H9 (cell line): ENCODE results near the gene WDR44. TPM values are rescaled to one million over a fixed set of nuclear protein-coding genes. Genes with fewer than 3 reads are reported as not detected.

Experiments
- DNase-seq: peaks from one replicate; pipeline ENCODE4 v3.0.0-alpha.2; 2017
- H2AFZ ChIP-seq: one replicate; pipeline ENCODE4 v1.6.1; 2013; ENCODE audit warnings: mild to moderate bottlenecking, low read length, control low read depth, moderate library complexity
- H2AK5ac ChIP-seq: 2 replicates; pipeline ENCODE4 v1.6.1; 2013; ENCODE audit warnings: low read length, control low read depth, mixed read lengths; ENCODE audit not compliant: insufficient read length
- H2BK120ac ChIP-seq: one replicate; pipeline ENCODE4 v1.6.1; 2013; ENCODE audit warnings: low read depth, mild to moderate bottlenecking, low read length, control low read depth, inconsistent platforms; ENCODE audit not compliant: poor library complexity, severe bottlenecking
- H2BK12ac ChIP-seq: 2 replicates; pipeline ENCODE4 v1.6.1; 2013; ENCODE audit warnings: low read length, control low read depth, mixed read lengths, low read depth; ENCODE audit not compliant: insufficient read length
- H2BK15ac ChIP-seq: 2 replicates; pipeline ENCODE4 v1.6.1; 2013; ENCODE audit warnings: low read depth, low read length, control low read depth
- H2BK20ac ChIP-seq: one replicate; pipeline ENCODE4 v1.6.1; 2013; ENCODE audit warnings: low read depth, mild to moderate bottlenecking, low read length, control low read depth, inconsistent platforms; ENCODE audit not compliant: poor library complexity, severe bottlenecking
- H2BK5ac ChIP-seq: 2 replicates; pipeline ENCODE4 v1.6.1; 2013; ENCODE audit warnings: low read length, control low read depth, mixed read lengths; ENCODE audit not compliant: insufficient read length
- H3K14ac ChIP-seq: 2 replicates; pipeline ENCODE4 v1.6.1; 2013; ENCODE audit warnings: low read length, control low read depth; ENCODE audit not compliant: insufficient read depth
- H3K18ac ChIP-seq: 2 replicates; pipeline ENCODE4 v1.6.1; 2013; ENCODE audit warnings: low read depth, mild to moderate bottlenecking, mixed read lengths, low read length, control low read depth; ENCODE audit not compliant: insufficient read length
- H3K23ac ChIP-seq: 2 replicates; pipeline ENCODE4 v1.6.1; 2013; ENCODE audit warnings: low read length, control low read depth, mixed read lengths, low read depth; ENCODE audit not compliant: insufficient read length
- H3K23me2 ChIP-seq: 2 replicates; pipeline ENCODE4 v1.6.1; 2013; ENCODE audit warnings: low read depth, mild to moderate bottlenecking, mixed read lengths, low read length, control low read depth; ENCODE audit not compliant: insufficient read length, poor library complexity, severe bottlenecking
- H3K27ac ChIP-seq: 2 replicates; pipeline ENCODE4 v1.5.1; 2013; ENCODE audit warnings: low read length, control low read depth, mixed read lengths, low read depth; ENCODE audit not compliant: insufficient read length
- H3K27me3 ChIP-seq: 2 replicates; pipeline ENCODE4 v1.6.1; 2013; ENCODE audit warnings: low read length, control low read depth, inconsistent platforms; ENCODE audit not compliant: insufficient read depth
- H3K4ac ChIP-seq: 2 replicates; pipeline ENCODE4 v1.6.1; 2013; ENCODE audit warnings: low read depth, mild to moderate bottlenecking, control low read depth, inconsistent platforms, low read length, moderate library complexity
- H3K4me1 ChIP-seq: 2 replicates; pipeline ENCODE4 v1.6.1; 2013; ENCODE audit warnings: low read length, control low read depth, inconsistent platforms; ENCODE audit not compliant: insufficient read depth
- H3K4me2 ChIP-seq: 2 replicates; pipeline ENCODE4 v1.6.1; 2013; ENCODE audit warnings: low read length, control low read depth, mixed read lengths; ENCODE audit not compliant: insufficient read length, insufficient read depth
- H3K56ac ChIP-seq: 2 replicates; pipeline ENCODE4 v1.6.1; 2013; ENCODE audit warnings: low read depth, mild to moderate bottlenecking, mixed read lengths, low read length, control low read depth; ENCODE audit not compliant: insufficient read length
- H3K79me1 ChIP-seq: 2 replicates; pipeline ENCODE4 v1.6.1; 2013; ENCODE audit warnings: low read depth, mild to moderate bottlenecking, moderate library complexity, low read length, control low read depth, inconsistent platforms; ENCODE audit not compliant: insufficient read depth, poor library complexity, severe bottlenecking
- H3K79me2 ChIP-seq: 2 replicates; pipeline ENCODE4 v1.6.1; 2013; ENCODE audit warnings: low read length, control low read depth, inconsistent platforms; ENCODE audit not compliant: insufficient read depth
- H3K9ac ChIP-seq: 2 replicates; pipeline ENCODE4 v1.6.1; 2013; ENCODE audit warnings: low read length, control low read depth, mixed read lengths; ENCODE audit not compliant: insufficient read length; ENCODE audit errors: extremely low read depth
- H3K9me3 ChIP-seq: one replicate; pipeline ENCODE4 v1.6.1; 2013; ENCODE audit warnings: low read depth, low read length, inconsistent platforms; ENCODE audit not compliant: control insufficient read depth
- H3T11ph ChIP-seq: one replicate; pipeline ENCODE4 v1.6.1; 2013; ENCODE audit warnings: mild to moderate bottlenecking, low read length, control low read depth, inconsistent platforms
- H4K20me1 ChIP-seq: one replicate; pipeline ENCODE4 v1.6.1; 2013; ENCODE audit not compliant: control insufficient read depth, insufficient read length, insufficient read depth
- H4K5ac ChIP-seq: 2 replicates; pipeline ENCODE4 v1.6.1; 2013; ENCODE audit warnings: low read depth, mild to moderate bottlenecking, mixed read lengths, low read length, control low read depth; ENCODE audit not compliant: insufficient read length
- H4K8ac ChIP-seq: replicated peaks from 2 replicates; pipeline ENCODE4 v1.6.1; 2013; ENCODE audit warnings: low read length, control low read depth, mixed read lengths, low read depth; ENCODE audit not compliant: insufficient read length
- H4K91ac ChIP-seq: 2 replicates; pipeline ENCODE4 v1.6.1; 2013; ENCODE audit warnings: low read depth, mild to moderate bottlenecking, moderate library complexity, mixed read lengths, low read length, control low read depth; ENCODE audit not compliant: insufficient read length
- H3K27ac Mint-ChIP-seq, 3 experiments: 2 replicates in 2 of 3; 3 replicates in 1 of 3; pipeline ENCODE4 v1.8.0; 2020 to 2021; ENCODE audit warnings: mixed read lengths in 3 of 3, mild to moderate bottlenecking in 1 of 3, moderate library complexity in 1 of 3
- H3K27me3 Mint-ChIP-seq: 2 replicates; pipeline ENCODE4 v1.8.0; 2021; ENCODE audit warnings: low read depth, mild to moderate bottlenecking, moderate library complexity, mixed read lengths
- H3K36me3 Mint-ChIP-seq, 3 experiments: 2 replicates in 2 of 3; 3 replicates in 1 of 3; pipeline ENCODE4 v1.8.0; 2020 to 2021; ENCODE audit warnings: low read depth in 3 of 3, mixed read lengths in 3 of 3; ENCODE audit not compliant: insufficient read depth in 1 of 3
- H3K4me1 Mint-ChIP-seq, 2 experiments: 2 replicates each; pipeline ENCODE4 v1.8.0; 2020; ENCODE audit warnings: mixed read lengths in 2 of 2
- H3K4me3 Mint-ChIP-seq, 2 experiments: 2 replicates in 1 of 2; 3 replicates in 1 of 2; pipeline ENCODE4 v1.8.0; 2020 to 2021; ENCODE audit warnings: mild to moderate bottlenecking in 2 of 2, mixed read lengths in 2 of 2, moderate library complexity in 1 of 2
- H3K9me3 Mint-ChIP-seq, 2 experiments: 2 replicates in 1 of 2; 3 replicates in 1 of 2; pipeline ENCODE4 v1.8.0; 2020; ENCODE audit warnings: mild to moderate bottlenecking in 2 of 2, mixed read lengths in 2 of 2, moderate library complexity in 1 of 2
- WGBS: extraction: QIAGEN DNeasy Blood & Tissue Kit; methylation state at CpG from one replicate; pipeline ENCODE4 v1.1.7; 2013; ENCODE audit warnings: missing lambda C conversion rate, low lambda C conversion rate, mixed read lengths; ENCODE audit not compliant: insufficient read length; ENCODE audit errors: extremely low coverage; 5-methylcytosine and 5-hydroxymethylcytosine counted together
- total RNA-seq: library from RNA; stranded (reverse); gene quantifications from 2 replicates; pipeline ENCODE4 v1.2.1, GENCODE V29; 2021
- TF ChIP-seq, protein P1 (sequence below): fragments of 200-600 bp; sonication (generic); conservative IDR thresholded peaks from 3 replicates; pipeline ENCODE4 v1.8.0; 2021; ENCODE audit warnings: antibody characterized with exemption, mild to moderate bottlenecking

WDR44 gene
- total RNA-seq, 1 experiment from 2014 or later: 29.6 TPM

DNA sequence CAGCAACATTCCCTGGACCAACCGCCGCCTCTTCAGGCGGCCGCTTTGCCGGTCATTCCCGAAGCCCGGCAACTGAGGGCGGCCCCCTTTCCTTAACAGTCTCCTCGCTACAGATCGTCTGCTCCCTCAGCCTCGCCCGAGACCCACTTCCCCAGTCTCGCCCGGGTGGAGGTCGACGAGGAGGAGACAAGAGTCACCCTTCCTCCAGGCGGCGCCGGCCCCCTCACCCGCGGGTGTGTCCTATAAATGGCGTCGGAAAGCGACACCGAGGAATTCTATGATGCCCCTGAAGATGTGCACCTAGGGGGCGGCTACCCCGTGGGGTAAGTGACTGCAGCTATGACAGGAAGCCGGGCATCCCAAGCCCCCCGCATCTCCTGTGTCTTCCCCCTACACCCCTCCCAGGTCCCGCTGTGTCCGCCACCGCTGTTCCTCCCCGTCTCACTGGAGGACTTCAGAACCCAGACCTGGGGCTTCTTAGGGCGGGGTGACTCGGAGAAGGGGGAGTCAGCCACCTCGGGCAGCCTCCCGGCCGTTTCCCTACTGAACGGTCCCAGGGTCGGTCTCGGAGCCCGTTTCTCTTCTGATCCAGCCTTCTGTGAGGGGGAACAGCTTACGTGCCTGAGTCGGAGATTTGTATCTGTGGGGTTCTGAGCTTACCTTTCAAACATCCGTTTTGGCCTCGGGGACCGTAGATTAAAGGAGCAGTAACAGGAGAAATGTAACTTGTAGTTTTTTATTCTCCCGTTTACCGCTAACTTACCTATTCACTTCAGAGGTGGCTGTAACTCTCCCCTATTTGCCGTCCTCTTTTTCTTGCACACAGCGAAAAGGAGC is 570 bp downstream of the WDR44 start:
- Histone ChIP-seq H2BK20ac (no peak overlapping the region), H3K56ac (no peak overlapping the region), H4K8ac (no peak overlapping the region), H3K14ac (peak overlapping the region; percentile 68; the same call in 1 of the 2 replicates), H3K9me3 (peaks cover 12% of the 10 kb centered on the region), H2BK12ac (no peak overlapping the region), H4K20me1 (no peaks in the 10 kb centered on the region), H4K91ac (no peak overlapping the region), H2AFZ (no peak overlapping the region), H3K23ac (no peak overlapping the region), H2AK5ac (no peak overlapping the region), H3K18ac (no peak overlapping the region), H2BK5ac (no peak overlapping the region), H3K27me3 (no peaks in the 10 kb centered on the region), H3K4me1 (no peaks in the 10 kb centered on the region; the same call in 1 of the 2 replicates), H3T11ph (no peak overlapping the region), H4K5ac (no peak overlapping the region), H3K4ac (no peak overlapping the region), H2BK15ac (no peak overlapping the region), H3K27ac (peak overlapping the region; percentile 40), H2BK120ac (no peak overlapping the region), H3K79me2 (peaks cover 17% of the 10 kb centered on the region; the same call in 1 of the 2 replicates), H3K23me2 (peaks cover 4% of the 10 kb centered on the region), H3K79me1 (no peaks in the 10 kb centered on the region), H3K9ac (peak overlapping the region; percentile 83), H3K4me2 (peak overlapping the region; percentile 93)
- Mint-ChIP-seq H3K9me3 (no peaks in the 10 kb centered on the region), H3K4me3 (peak overlapping the region; percentile 92 to 99), H3K36me3 (peaks cover 0 to 2% (median 0%) of the 10 kb centered on the region in 3 experiments; a peak in 2 of 7 replicates), H3K27me3 (no peaks in the 10 kb centered on the region), H3K27ac (peak overlapping the region; percentile 96 to 98 (median 98)), H3K4me1 (peaks cover 15 to 46% of the 10 kb centered on the region in 2 experiments)
- no peak for DNase-seq
- WGBS: no CpG with 5 or more reads among the region's 51 CpGs
- TF ChIP-seq, protein P1, sequence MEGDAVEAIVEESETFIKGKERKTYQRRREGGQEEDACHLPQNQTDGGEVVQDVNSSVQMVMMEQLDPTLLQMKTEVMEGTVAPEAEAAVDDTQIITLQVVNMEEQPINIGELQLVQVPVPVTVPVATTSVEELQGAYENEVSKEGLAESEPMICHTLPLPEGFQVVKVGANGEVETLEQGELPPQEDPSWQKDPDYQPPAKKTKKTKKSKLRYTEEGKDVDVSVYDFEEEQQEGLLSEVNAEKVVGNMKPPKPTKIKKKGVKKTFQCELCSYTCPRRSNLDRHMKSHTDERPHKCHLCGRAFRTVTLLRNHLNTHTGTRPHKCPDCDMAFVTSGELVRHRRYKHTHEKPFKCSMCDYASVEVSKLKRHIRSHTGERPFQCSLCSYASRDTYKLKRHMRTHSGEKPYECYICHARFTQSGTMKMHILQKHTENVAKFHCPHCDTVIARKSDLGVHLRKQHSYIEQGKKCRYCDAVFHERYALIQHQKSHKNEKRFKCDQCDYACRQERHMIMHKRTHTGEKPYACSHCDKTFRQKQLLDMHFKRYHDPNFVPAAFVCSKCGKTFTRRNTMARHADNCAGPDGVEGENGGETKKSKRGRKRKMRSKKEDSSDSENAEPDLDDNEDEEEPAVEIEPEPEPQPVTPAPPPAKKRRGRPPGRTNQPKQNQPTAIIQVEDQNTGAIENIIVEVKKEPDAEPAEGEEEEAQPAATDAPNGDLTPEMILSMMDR: 0 out of 3 replicates have a peak, but pooled peaks have one; percentile 14
